Gastroesophageal sphincter (tissue), 4 donors: ENCODE results near the gene WFDC1. TPM values are rescaled to one million over a fixed set of nuclear protein-coding genes. Genes with fewer than 3 reads are reported as not detected.

Experiments used
- ATAC-seq: fragments of 150-250 bp; one replicate; pipeline ENCODE4 v1.9.1; 2016; ENCODE audit warnings: mild to moderate bottlenecking, moderate library complexity
- H3K27ac ChIP-seq, 4 donors: fragments of 200-600 bp; sonication (generic) in 3 of 4; 1 replicate in 3 of 4; 2 replicates in 1 of 4; pipeline ENCODE4 v1.5.1; 2016 to 2019
- H3K27me3 ChIP-seq: fragments of 200-600 bp; sonication (generic); one replicate; pipeline ENCODE4 v1.5.1; 2019
- H3K36me3 ChIP-seq, 2 donors: fragments of 200-600 bp; sonication (generic); one replicate each; pipeline ENCODE4 v1.5.1; 2019; ENCODE audit warnings: control low read depth in 1 of 2
- H3K4me1 ChIP-seq, 3 donors: fragments of 200-600 bp; sonication (generic); 1 replicate in 2 of 3; 2 replicates in 1 of 3; pipeline ENCODE4 v1.5.1; 2016 to 2019; ENCODE audit warnings: control low read depth in 2 of 3
- H3K4me3 ChIP-seq, 2 donors: fragments of 200-600 bp; sonication (generic); one replicate each; pipeline ENCODE4 v1.5.1; 2019; ENCODE audit warnings: mild to moderate bottlenecking in 1 of 2, moderate library complexity in 1 of 2
- H3K9me3 ChIP-seq, 3 donors: fragments of 200-600 bp; sonication (generic); one replicate each; pipeline ENCODE4 v1.5.1; 2017 to 2019; ENCODE audit warnings: control low read depth in 2 of 3
- CTCF ChIP-seq, 4 experiments: fragments of 200-600 bp in 2 of 4; fragments of 450-650 bp in 2 of 4; sonication (generic) in 1 of 4; IDR thresholded peaks; one replicate each; pipeline ENCODE4 v1.5.1; 2017 to 2019; ENCODE audit warnings: antibody characterized with exemption in 4 of 4, mild to moderate bottlenecking in 2 of 4, moderate library complexity in 2 of 4
- EP300 ChIP-seq: sonication (generic); formaldehyde crosslinking; IDR thresholded peaks from one replicate; pipeline ENCODE4 v1.6.1; 2017; ENCODE audit warnings: antibody characterized with exemption, mild to moderate bottlenecking
- POLR2A ChIP-seq, 2 donors: fragments of 450-650 bp; IDR thresholded peaks; one replicate each; pipeline ENCODE4 v1.6.1; 2017; ENCODE audit warnings: antibody characterized with exemption in 2 of 2, mild to moderate bottlenecking in 2 of 2, moderate library complexity in 1 of 2
- POLR2AphosphoS5 ChIP-seq: sonication (generic); formaldehyde crosslinking; IDR thresholded peaks from one replicate; pipeline ENCODE4 v1.6.1; 2017; ENCODE audit warnings: antibody characterized with exemption
- WGBS, 2 donors: methylation state at CpG; one replicate each; pipeline ENCODE4 v1.1.5; 2018; ENCODE audit warnings: low coverage in 1 of 2; 5-methylcytosine and 5-hydroxymethylcytosine counted together
- total RNA-seq, 4 donors: library from RNA; depleted of rRNA; stranded (reverse); fragments of >200 nt; gene quantifications; one replicate each; pipeline ENCODE4 v1.1.0, GENCODE V29; 2016

WFDC1 gene
- total RNA-seq, 4 donors from 2014 or later: 25.0 to 53.1 (median 38.2) TPM

DNA sequence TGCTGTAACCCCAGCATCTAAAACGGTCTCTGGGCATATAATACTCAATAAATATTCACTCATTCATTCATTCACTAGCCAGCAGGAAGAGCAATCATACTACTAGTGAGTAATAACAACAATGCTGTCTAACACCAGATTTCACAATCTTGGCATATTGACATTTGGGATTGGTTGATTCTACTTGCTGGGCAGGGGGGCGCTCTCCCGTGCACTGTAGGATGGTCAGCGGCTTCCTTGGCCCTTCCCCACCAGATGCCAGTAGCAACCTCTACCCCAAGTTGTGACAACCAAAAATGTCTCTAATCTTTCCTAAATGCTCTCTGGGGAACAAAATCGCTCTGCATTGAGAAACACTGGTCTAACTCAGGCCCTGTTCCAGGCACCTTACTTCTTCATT, 20.7 kb downstream of the WFDC1 start:
- TF ChIP-seq EP300 (no peak), CTCF (IDR thresholded peaks at IDR 0.05) (no peak), POLR2AphosphoS5 (no peak), POLR2A (IDR thresholded peaks at IDR 0.05) (no peak)
- peaks cover 0 to 6% of the 10 kb centered on the region in 2 donors for H3K36me3 ChIP-seq
- peaks cover 24% of the 10 kb centered on the region for H3K27me3 ChIP-seq
- no peak overlapping the region for H3K4me3 ChIP-seq
- WGBS, 2 donors: 60 to 91% methylated on average over 4 of the region's 5 CpGs
- no peak overlapping the region for H3K27ac ChIP-seq
- no peak for ATAC-seq
- H3K4me1 ChIP-seq: peaks cover 0 to 16% (median 0%) of the 10 kb centered on the region in 3 donors
- H3K9me3 ChIP-seq: peaks cover 0 to 7% (median 0%) of the 10 kb centered on the region in 3 donors

- no peak overlapping the region for H3K27ac ChIP-seq
- peaks cover 0 to 7% (median 0%) of the 10 kb centered on the region in 3 donors for H3K9me3 ChIP-seq
- peaks cover 0 to 6% of the 10 kb centered on the region in 2 donors for H3K36me3 ChIP-seq
- peaks cover 7% of the 10 kb centered on the region for H3K27me3 ChIP-seq
- no peak for TF ChIP-seq POLR2A (IDR thresholded peaks at IDR 0.05)
- no peak for TF ChIP-seq POLR2AphosphoS5
- TF ChIP-seq EP300: no peak
- TF ChIP-seq CTCF (IDR thresholded peaks at IDR 0.05): no peak
- 0 to 76% methylated on average over 1 to 5 of the region's 19 CpGs for WGBS, 2 donors
- no peak for ATAC-seq
- no peak overlapping the region for H3K4me3 ChIP-seq
- H3K4me1 ChIP-seq: no peaks in the 10 kb centered on the region
Measured at GRCh38 chr16:84318091-84318975, 23.7 kb downstream of the WFDC1 start.

DNA sequence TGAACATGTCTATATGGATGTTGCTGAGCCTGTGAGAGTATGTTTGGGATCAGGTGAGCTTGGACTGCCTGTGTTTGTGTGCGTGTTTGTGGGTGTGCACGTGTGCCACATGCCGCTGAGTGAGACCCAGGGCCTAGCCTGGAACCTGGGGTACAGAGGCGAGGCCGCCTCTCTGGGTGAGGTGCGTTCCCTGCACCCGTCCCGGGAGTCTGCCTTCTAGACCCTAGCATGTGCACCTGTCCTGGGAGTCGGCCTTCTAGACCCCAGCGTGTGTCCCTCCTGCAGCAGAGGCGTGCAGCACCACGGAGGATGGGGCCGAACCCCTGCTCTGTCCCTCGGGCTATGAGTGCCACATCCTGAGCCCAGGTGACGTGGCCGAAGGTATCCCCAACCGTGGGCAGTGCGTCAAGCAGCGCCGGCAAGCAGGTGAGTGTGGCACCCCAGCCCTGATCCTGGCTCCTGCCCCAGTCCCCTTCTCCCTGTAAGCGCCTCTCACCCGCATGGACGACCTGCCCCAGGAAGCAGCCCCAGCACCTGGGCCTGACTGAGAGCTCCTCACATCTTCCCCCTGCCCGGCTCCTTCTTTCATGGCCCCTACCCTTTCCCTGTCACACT, 24.6 kb downstream of the WFDC1 start:
- ATAC-seq: no peak
- Histone ChIP-seq H3K4me3 (no peak overlapping the region), H3K27me3 (peaks cover 4% of the 10 kb centered on the region), H3K36me3 (peaks cover 0 to 6% of the 10 kb centered on the region in 2 donors), H3K9me3 (peaks cover 0 to 7% (median 0%) of the 10 kb centered on the region in 3 donors), H3K4me1 (no peaks in the 10 kb centered on the region), H3K27ac (no peak overlapping the region)
- WGBS, 2 donors: 100% methylated on average over 2 of the region's 24 CpGs; no CpG with 5 or more reads in 1 of the 2 donors
- no peak for TF ChIP-seq POLR2A (IDR thresholded peaks at IDR 0.05)
- no peak for TF ChIP-seq CTCF (IDR thresholded peaks at IDR 0.05)

GRCh38 chr16:84320511-84320910, 25.8 kb downstream of the WFDC1 start:
- Histone ChIP-seq H3K27me3 (peaks cover 4% of the 10 kb centered on the region), H3K4me3 (no peak overlapping the region), H3K36me3 (peaks cover 0 to 10% of the 10 kb centered on the region in 2 donors), H3K9me3 (peaks cover 0 to 7% (median 0%) of the 10 kb centered on the region in 3 donors), H3K27ac (no peak overlapping the region), H3K4me1 (no peaks in the 10 kb centered on the region)
- TF ChIP-seq EP300: no peak
- TF ChIP-seq POLR2A (IDR thresholded peaks at IDR 0.05): no peak
- no peak for TF ChIP-seq CTCF (IDR thresholded peaks at IDR 0.05)
- TF ChIP-seq POLR2AphosphoS5: no peak
- 69 to 96% methylated on average over 3 to 5 of the region's 5 CpGs for WGBS, 2 donors
- no peak for ATAC-seq
